GM23338 (cell line): ENCODE data around the gene PLA2G4F. TPM values are rescaled to one million over a fixed set of nuclear protein-coding genes. Genes with fewer than 3 reads are reported as not detected.

Experiments used
- ATAC-seq: fragments of 200-7000 bp; cut with Tn5 transposase; 3 replicates; pipeline ENCODE4 v1.9.1; 2020
- DNase-seq: peaks from one replicate; pipeline ENCODE4 v3.0.0-alpha.2; 2015; ENCODE audit warnings: low spot score
- H2AFZ ChIP-seq: fragments of 200-600 bp; sonication (generic); 2 replicates; pipeline ENCODE4 v1.8.0; 2016; ENCODE audit warnings: antibody characterized with exemption, mild to moderate bottlenecking, moderate library complexity
- H3F3A ChIP-seq: fragments of 200-600 bp; sonication (generic); replicated peaks from 2 replicates; pipeline ENCODE4 v1.8.0; 2017; ENCODE audit warnings: antibody characterized with exemption, mixed run types, low read depth
- H3K27ac ChIP-seq: fragments of 200-600 bp; sonication (generic); 2 replicates; pipeline ENCODE4 v1.6.1; 2016; ENCODE audit warnings: low read depth
- H3K27me3 ChIP-seq: fragments of 200-600 bp; sonication (generic); 2 replicates; pipeline ENCODE4 v1.8.0; 2016; ENCODE audit warnings: mild to moderate bottlenecking, mixed run types, moderate library complexity; ENCODE audit not compliant: insufficient read depth
- H3K36me3 ChIP-seq: fragments of 200-600 bp; sonication (generic); 2 replicates; pipeline ENCODE4 v1.8.0; 2016; ENCODE audit warnings: mild to moderate bottlenecking; ENCODE audit not compliant: insufficient read depth
- H3K4me1 ChIP-seq: fragments of 200-600 bp; sonication (generic); 2 replicates; pipeline ENCODE4 v1.8.0; 2016; ENCODE audit warnings: mild to moderate bottlenecking, moderate library complexity; ENCODE audit not compliant: insufficient read depth
- H3K4me2 ChIP-seq: fragments of 200-600 bp; sonication (generic); 2 replicates; pipeline ENCODE4 v1.7.1; 2017; ENCODE audit warnings: mixed run types
- H3K4me3 ChIP-seq: fragments of 200-600 bp; sonication (generic); 2 replicates; pipeline ENCODE4 v1.6.1; 2016; ENCODE audit warnings: mixed run types
- H3K79me2 ChIP-seq: fragments of 200-600 bp; sonication (generic); replicated peaks from 2 replicates; pipeline ENCODE4 v1.8.0; 2017; ENCODE audit warnings: mild to moderate bottlenecking; ENCODE audit not compliant: insufficient read depth
- H3K9me2 ChIP-seq: fragments of 200-600 bp; sonication (generic); 2 replicates; pipeline ENCODE4 v1.8.0; 2017; ENCODE audit not compliant: insufficient read depth
- H4K20me1 ChIP-seq: fragments of 200-600 bp; sonication (generic); replicated peaks from 2 replicates; pipeline ENCODE4 v1.8.0; 2017; ENCODE audit warnings: mild to moderate bottlenecking; ENCODE audit not compliant: insufficient read depth
- H3K27ac Mint-ChIP-seq: 2 replicates; pipeline ENCODE4 v1.8.0; 2020; ENCODE audit warnings: inconsistent platforms, mild to moderate bottlenecking, moderate library complexity, mixed read lengths
- H3K27me3 Mint-ChIP-seq: 3 replicates; pipeline ENCODE4 v1.8.0; 2022; ENCODE audit warnings: low read depth, mild to moderate bottlenecking, moderate library complexity, mixed read lengths, inconsistent platforms; ENCODE audit not compliant: insufficient read depth, poor library complexity
- H3K36me3 Mint-ChIP-seq: 3 replicates; pipeline ENCODE4 v1.8.0; 2021; ENCODE audit warnings: low read depth, mild to moderate bottlenecking, inconsistent platforms, moderate library complexity, mixed read lengths
- H3K4me1 Mint-ChIP-seq: 3 replicates; pipeline ENCODE4 v1.8.0; 2020; ENCODE audit warnings: mild to moderate bottlenecking, inconsistent platforms, mixed read lengths
- H3K4me3 Mint-ChIP-seq: 3 replicates; pipeline ENCODE4 v1.8.0; 2021; ENCODE audit warnings: moderate library complexity, mild to moderate bottlenecking, inconsistent platforms, mixed read lengths
- H3K9me3 Mint-ChIP-seq: 3 replicates; pipeline ENCODE4 v1.8.0; 2020; ENCODE audit warnings: moderate library complexity, mild to moderate bottlenecking, inconsistent platforms, mixed read lengths
- CREB1 ChIP-seq: fragments of 250-450 bp; sonication (Bioruptor Pico); IDR thresholded peaks from 2 replicates; pipeline ENCODE4 v1.5.0; 2020; ENCODE audit warnings: low read depth, mild to moderate bottlenecking, moderate library complexity
- EZH2phosphoT487 ChIP-seq: fragments of 200-600 bp; sonication (generic); IDR thresholded peaks from one replicate; pipeline ENCODE4 v1.8.1; 2018; ENCODE audit warnings: antibody characterized with exemption; ENCODE audit not compliant: unreplicated experiment
- POLR2AphosphoS5 ChIP-seq: IDR thresholded peaks from 2 replicates; pipeline ENCODE4 v1.6.1; 2016; ENCODE audit warnings: antibody characterized with exemption, low read depth
- ZNF114 ChIP-seq: fragments of 250-450 bp; sonication (Bioruptor Pico); IDR thresholded peaks from 2 replicates; pipeline ENCODE4 v1.5.0; 2020; ENCODE audit warnings: mild to moderate bottlenecking, moderate library complexity
- polyA plus RNA-seq: library from polyadenylated mRNA; unstranded; fragments of >200 nt; fragmentation: Nextera tagmentation; extraction: Ambion mirVana; gene quantifications from 2 replicates; pipeline ENCODE4 v1.2.1, GENCODE V29; 2016
- total RNA-seq: library from RNA; depleted of rRNA; stranded (reverse); fragments of >200 nt; shearing (Covaris generic); gene quantifications from 2 replicates; pipeline ENCODE4 v1.2.3, GENCODE V29; 2014
- TF ChIP-seq, protein P1 (sequence below): fragments of 250-450 bp; sonication (Bioruptor Pico); IDR thresholded peaks from 2 replicates; pipeline ENCODE4 v1.5.0; 2020; ENCODE audit warnings: mild to moderate bottlenecking, moderate library complexity
- TF ChIP-seq, protein P2 (sequence below): IDR thresholded peaks from one replicate; pipeline ENCODE4 v1.6.1; 2018; ENCODE audit warnings: antibody characterized with exemption; ENCODE audit not compliant: unreplicated experiment

PLA2G4F gene
- total and polyA plus RNA-seq, 2 experiments from 2014 or later: not detected

DNA sequence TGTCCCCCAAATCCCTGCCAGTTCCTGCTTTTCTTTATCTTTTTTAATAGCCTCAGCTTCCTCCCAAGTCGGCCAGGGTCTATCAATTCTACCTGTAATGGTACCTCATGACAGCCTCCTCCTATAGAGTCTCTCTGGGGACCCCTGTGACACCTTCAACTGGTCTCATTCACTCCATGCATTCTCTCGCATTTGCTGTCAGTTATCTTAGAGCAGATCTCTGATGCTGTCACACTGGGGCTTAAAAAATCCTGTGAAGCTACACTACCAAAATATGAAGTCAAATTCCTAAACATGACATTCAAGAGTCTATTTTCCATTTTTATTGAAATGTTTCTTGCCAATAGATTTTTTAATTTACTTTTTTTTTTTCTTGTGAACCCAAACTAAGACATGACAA is 46.2 kb upstream of the PLA2G4F start (continued):
- TF ChIP-seq, protein P1, sequence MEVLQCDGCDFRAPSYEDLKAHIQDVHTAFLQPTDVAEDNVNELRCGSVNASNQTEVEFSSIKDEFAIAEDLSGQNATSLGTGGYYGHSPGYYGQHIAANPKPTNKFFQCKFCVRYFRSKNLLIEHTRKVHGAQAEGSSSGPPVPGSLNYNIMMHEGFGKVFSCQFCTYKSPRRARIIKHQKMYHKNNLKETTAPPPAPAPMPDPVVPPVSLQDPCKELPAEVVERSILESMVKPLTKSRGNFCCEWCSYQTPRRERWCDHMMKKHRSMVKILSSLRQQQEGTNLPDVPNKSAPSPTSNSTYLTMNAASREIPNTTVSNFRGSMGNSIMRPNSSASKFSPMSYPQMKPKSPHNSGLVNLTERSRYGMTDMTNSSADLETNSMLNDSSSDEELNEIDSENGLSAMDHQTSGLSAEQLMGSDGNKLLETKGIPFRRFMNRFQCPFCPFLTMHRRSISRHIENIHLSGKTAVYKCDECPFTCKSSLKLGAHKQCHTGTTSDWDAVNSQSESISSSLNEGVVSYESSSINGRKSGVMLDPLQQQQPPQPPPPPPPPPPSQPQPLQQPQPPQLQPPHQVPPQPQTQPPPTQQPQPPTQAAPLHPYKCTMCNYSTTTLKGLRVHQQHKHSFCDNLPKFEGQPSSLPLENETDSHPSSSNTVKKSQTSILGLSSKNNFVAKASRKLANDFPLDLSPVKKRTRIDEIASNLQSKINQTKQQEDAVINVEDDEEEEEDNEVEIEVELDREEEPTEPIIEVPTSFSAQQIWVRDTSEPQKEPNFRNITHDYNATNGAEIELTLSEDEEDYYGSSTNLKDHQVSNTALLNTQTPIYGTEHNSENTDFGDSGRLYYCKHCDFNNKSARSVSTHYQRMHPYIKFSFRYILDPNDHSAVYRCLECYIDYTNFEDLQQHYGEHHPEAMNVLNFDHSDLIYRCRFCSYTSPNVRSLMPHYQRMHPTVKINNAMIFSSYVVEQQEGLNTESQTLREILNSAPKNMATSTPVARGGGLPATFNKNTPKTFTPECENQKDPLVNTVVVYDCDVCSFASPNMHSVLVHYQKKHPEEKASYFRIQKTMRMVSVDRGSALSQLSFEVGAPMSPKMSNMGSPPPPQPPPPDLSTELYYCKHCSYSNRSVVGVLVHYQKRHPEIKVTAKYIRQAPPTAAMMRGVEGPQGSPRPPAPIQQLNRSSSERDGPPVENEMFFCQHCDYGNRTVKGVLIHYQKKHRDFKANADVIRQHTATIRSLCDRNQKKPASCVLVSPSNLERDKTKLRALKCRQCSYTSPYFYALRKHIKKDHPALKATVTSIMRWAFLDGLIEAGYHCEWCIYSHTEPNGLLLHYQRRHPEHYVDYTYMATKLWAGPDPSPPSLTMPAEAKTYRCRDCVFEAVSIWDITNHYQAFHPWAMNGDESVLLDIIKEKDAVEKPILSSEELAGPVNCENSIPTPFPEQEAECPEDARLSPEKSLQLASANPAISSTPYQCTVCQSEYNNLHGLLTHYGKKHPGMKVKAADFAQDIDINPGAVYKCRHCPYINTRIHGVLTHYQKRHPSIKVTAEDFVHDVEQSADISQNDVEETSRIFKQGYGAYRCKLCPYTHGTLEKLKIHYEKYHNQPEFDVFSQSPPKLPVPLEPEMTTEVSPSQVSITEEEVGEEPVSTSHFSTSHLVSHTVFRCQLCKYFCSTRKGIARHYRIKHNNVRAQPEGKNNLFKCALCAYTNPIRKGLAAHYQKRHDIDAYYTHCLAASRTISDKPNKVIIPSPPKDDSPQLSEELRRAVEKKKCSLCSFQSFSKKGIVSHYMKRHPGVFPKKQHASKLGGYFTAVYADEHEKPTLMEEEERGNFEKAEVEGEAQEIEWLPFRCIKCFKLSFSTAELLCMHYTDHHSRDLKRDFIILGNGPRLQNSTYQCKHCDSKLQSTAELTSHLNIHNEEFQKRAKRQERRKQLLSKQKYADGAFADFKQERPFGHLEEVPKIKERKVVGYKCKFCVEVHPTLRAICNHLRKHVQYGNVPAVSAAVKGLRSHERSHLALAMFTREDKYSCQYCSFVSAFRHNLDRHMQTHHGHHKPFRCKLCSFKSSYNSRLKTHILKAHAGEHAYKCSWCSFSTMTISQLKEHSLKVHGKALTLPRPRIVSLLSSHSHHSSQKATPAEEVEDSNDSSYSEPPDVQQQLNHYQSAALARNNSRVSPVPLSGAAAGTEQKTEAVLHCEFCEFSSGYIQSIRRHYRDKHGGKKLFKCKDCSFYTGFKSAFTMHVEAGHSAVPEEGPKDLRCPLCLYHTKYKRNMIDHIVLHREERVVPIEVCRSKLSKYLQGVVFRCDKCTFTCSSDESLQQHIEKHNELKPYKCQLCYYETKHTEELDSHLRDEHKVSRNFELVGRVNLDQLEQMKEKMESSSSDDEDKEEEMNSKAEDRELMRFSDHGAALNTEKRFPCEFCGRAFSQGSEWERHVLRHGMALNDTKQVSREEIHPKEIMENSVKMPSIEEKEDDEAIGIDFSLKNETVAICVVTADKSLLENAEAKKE (CRISPR knock-in tag): no peak
- TF ChIP-seq, protein P2, sequence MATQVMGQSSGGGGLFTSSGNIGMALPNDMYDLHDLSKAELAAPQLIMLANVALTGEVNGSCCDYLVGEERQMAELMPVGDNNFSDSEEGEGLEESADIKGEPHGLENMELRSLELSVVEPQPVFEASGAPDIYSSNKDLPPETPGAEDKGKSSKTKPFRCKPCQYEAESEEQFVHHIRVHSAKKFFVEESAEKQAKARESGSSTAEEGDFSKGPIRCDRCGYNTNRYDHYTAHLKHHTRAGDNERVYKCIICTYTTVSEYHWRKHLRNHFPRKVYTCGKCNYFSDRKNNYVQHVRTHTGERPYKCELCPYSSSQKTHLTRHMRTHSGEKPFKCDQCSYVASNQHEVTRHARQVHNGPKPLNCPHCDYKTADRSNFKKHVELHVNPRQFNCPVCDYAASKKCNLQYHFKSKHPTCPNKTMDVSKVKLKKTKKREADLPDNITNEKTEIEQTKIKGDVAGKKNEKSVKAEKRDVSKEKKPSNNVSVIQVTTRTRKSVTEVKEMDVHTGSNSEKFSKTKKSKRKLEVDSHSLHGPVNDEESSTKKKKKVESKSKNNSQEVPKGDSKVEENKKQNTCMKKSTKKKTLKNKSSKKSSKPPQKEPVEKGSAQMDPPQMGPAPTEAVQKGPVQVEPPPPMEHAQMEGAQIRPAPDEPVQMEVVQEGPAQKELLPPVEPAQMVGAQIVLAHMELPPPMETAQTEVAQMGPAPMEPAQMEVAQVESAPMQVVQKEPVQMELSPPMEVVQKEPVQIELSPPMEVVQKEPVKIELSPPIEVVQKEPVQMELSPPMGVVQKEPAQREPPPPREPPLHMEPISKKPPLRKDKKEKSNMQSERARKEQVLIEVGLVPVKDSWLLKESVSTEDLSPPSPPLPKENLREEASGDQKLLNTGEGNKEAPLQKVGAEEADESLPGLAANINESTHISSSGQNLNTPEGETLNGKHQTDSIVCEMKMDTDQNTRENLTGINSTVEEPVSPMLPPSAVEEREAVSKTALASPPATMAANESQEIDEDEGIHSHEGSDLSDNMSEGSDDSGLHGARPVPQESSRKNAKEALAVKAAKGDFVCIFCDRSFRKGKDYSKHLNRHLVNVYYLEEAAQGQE: no peak
- TF ChIP-seq EZH2phosphoT487 (no peak), CREB1 (CRISPR knock-in tag) (no peak), ZNF114 (CRISPR knock-in tag) (no peak)

DNA sequence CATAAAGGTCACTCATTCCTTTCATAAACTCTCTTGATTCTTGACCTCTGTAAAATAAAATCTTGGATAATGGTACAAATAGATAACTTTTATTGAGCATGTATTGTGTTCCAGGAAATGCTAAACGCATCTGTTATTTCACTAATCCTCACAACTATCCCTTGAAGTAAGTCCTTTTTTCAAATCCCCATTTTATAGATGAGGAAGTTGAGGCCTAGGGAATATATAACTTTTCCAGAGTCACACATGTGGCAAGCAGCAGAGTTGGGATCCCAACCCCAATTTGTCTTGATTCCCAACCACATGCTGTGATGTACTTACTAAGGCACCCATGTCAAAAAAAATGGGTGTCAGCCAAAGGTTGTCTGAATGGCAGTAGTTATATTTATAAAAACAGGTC is 45.4 kb upstream of the PLA2G4F start:
- no peaks in the 10 kb centered on the region for H3K9me3 Mint-ChIP-seq
- peaks cover 3% of the 10 kb centered on the region; the same call in 1 of the 2 replicates for H4K20me1 ChIP-seq
- ATAC-seq: no peak
- no peaks in the 10 kb centered on the region for H3K27me3 ChIP-seq
- H3K27ac Mint-ChIP-seq: no peak overlapping the region
- no peak overlapping the region for H3K4me2 ChIP-seq
- TF ChIP-seq, protein P1 (CRISPR knock-in tag): no peak
- no peak for TF ChIP-seq ZNF114 (CRISPR knock-in tag)
- TF ChIP-seq POLR2AphosphoS5: no peak
- no peak for TF ChIP-seq EZH2phosphoT487
- no peak overlapping the region for H3K4me3 ChIP-seq
- H3K9me2 ChIP-seq: no peaks in the 10 kb centered on the region
- peaks cover 13% of the 10 kb centered on the region; the same call in 2 of the 3 replicates for H3K36me3 Mint-ChIP-seq
- H3K4me1 ChIP-seq: no peaks in the 10 kb centered on the region; the same call in 1 of the 2 replicates
- H2AFZ ChIP-seq: no peak overlapping the region
- H3K4me3 Mint-ChIP-seq: no peak overlapping the region
- no peak overlapping the region for H3K27ac ChIP-seq
- H3K36me3 ChIP-seq: no peaks in the 10 kb centered on the region
- no peaks in the 10 kb centered on the region for H3K27me3 Mint-ChIP-seq
- H3F3A ChIP-seq: no peaks in the 10 kb centered on the region
- H3K79me2 ChIP-seq: peaks cover 19% of the 10 kb centered on the region
- DNase-seq: no peak
- H3K4me1 Mint-ChIP-seq: no peaks in the 10 kb centered on the region
